Measurements from ENCODE around the gene DIS3L2.

DNA sequence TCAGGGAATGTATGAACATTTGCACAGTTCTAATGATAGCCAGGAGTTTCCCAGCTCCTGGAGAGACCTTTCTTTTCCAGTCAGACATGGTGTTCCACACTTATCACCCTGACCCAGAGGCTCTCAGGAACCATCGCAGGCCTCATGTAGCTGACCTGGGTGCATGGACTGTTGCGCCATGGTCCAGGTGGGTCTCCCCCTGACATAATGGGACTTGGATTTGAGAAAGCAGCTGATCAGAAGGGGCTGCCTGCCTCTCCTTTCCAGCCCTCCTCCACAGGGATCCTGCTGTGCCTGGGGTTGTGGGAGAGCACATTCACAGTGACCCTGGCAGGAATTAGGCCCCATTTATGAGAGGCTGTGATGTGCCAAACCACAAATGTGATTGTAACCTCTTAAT lies 283.6 kb downstream of the DIS3L2 start:
- TF ChIP-seq POLR2A (IDR thresholded peaks at IDR 0.05) = no peak
- TF ChIP-seq, protein P1, sequence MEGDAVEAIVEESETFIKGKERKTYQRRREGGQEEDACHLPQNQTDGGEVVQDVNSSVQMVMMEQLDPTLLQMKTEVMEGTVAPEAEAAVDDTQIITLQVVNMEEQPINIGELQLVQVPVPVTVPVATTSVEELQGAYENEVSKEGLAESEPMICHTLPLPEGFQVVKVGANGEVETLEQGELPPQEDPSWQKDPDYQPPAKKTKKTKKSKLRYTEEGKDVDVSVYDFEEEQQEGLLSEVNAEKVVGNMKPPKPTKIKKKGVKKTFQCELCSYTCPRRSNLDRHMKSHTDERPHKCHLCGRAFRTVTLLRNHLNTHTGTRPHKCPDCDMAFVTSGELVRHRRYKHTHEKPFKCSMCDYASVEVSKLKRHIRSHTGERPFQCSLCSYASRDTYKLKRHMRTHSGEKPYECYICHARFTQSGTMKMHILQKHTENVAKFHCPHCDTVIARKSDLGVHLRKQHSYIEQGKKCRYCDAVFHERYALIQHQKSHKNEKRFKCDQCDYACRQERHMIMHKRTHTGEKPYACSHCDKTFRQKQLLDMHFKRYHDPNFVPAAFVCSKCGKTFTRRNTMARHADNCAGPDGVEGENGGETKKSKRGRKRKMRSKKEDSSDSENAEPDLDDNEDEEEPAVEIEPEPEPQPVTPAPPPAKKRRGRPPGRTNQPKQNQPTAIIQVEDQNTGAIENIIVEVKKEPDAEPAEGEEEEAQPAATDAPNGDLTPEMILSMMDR (IDR thresholded peaks at IDR 0.05) = no peak
- TF ChIP-seq EP300 (IDR thresholded peaks at IDR 0.05) = no peak
- TF ChIP-seq POLR2AphosphoS5 (IDR thresholded peaks at IDR 0.05) = no peak
